ENCODE data around the gene CBS.

DNA sequence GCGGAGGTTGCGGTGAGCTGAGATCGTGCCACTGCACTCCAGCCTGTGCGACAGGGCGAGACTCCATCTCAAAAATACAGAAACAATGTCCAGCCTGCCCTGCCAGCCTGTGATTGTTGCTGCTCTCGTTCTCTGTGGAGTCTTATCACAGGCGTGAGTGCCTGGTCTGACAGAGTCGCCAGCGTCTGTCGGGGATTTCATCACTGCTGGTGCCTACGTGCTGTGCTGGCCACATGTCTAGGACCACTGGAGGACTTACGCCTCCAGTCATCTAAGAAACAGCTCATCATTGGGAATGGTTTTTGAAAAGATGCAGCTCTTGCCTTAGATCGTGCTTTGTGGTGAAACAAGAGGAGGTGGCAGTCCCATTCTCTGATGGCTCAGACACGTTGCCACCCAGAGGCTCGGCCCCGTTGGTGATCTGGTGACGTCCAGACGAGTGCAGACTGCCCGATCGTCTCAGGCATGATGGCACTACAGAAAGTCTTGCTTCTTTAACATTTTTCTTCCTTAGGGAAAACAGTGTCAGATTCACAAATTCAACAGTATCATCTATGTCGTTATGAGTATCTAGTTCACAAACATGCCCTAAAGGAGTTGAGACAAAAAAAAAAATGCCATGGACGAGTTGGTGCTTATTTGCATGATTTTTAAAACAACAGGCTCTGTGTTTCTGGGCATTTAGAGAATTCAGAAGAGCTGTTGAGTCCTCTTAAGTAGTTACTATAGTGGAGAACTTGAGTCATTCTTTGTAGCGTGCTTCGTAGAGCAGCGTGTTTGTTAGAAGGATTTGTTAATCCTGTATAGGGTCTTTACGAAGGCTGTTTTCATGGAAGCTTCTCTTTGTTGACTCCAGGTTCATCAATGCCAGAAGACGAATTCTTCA is 47.5 kb downstream of the CBS start:
- TF ChIP-seq, protein P1, sequence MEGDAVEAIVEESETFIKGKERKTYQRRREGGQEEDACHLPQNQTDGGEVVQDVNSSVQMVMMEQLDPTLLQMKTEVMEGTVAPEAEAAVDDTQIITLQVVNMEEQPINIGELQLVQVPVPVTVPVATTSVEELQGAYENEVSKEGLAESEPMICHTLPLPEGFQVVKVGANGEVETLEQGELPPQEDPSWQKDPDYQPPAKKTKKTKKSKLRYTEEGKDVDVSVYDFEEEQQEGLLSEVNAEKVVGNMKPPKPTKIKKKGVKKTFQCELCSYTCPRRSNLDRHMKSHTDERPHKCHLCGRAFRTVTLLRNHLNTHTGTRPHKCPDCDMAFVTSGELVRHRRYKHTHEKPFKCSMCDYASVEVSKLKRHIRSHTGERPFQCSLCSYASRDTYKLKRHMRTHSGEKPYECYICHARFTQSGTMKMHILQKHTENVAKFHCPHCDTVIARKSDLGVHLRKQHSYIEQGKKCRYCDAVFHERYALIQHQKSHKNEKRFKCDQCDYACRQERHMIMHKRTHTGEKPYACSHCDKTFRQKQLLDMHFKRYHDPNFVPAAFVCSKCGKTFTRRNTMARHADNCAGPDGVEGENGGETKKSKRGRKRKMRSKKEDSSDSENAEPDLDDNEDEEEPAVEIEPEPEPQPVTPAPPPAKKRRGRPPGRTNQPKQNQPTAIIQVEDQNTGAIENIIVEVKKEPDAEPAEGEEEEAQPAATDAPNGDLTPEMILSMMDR (IDR thresholded peaks at IDR 0.05) = no peak
- no peak for TF ChIP-seq EZH2 (IDR thresholded peaks at IDR 0.05; ENCODE audit: borderline replicate concordance, insufficient read depth, low read depth, low read length, poor library complexity, severe bottlenecking)
